Measurements from ENCODE around the gene IQSEC1. TPM values are rescaled to one million over a fixed set of nuclear protein-coding genes. Genes with fewer than 3 reads are reported as not detected.

The IQSEC1 gene
- total RNA-seq, 4 donors from 2014 or later: 56.1 to 99.5 (median 78.2) TPM

- no peak overlapping the region for H3K4me3 ChIP-seq
- DNase-seq (ENCODE audit: extremely low spot score): no peak
- intact Hi-C loops (cut with DNase I): no loop called here
- peaks cover 15 to 87% (median 72%) of the 10 kb centered on the region in 4 donors for H3K36me3 ChIP-seq
- no peaks in the 10 kb centered on the region for H3K9me3 ChIP-seq
- H3K27ac ChIP-seq (replicated peaks in 1 of 4): no peak overlapping the region
- TF ChIP-seq POLR2A (IDR thresholded peaks at IDR 0.05; ENCODE audit: low read depth): no peak
- TF ChIP-seq, protein P1, sequence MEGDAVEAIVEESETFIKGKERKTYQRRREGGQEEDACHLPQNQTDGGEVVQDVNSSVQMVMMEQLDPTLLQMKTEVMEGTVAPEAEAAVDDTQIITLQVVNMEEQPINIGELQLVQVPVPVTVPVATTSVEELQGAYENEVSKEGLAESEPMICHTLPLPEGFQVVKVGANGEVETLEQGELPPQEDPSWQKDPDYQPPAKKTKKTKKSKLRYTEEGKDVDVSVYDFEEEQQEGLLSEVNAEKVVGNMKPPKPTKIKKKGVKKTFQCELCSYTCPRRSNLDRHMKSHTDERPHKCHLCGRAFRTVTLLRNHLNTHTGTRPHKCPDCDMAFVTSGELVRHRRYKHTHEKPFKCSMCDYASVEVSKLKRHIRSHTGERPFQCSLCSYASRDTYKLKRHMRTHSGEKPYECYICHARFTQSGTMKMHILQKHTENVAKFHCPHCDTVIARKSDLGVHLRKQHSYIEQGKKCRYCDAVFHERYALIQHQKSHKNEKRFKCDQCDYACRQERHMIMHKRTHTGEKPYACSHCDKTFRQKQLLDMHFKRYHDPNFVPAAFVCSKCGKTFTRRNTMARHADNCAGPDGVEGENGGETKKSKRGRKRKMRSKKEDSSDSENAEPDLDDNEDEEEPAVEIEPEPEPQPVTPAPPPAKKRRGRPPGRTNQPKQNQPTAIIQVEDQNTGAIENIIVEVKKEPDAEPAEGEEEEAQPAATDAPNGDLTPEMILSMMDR (IDR thresholded peaks at IDR 0.05): no peak
- no peak for TF ChIP-seq POLR2AphosphoS5 (IDR thresholded peaks at IDR 0.05)
- no peak for TF ChIP-seq EP300 (IDR thresholded peaks at IDR 0.05)
- 67% methylated on average over 6 of the region's 6 CpGs for WGBS
- peaks cover 0 to 8% (median 4%) of the 10 kb centered on the region in 4 donors for H3K4me1 ChIP-seq
- no peaks in the 10 kb centered on the region for H3K27me3 ChIP-seq
Observed at GRCh38 chr3:12901623-12902045, 171.6 kb downstream of the IQSEC1 start.

DNA sequence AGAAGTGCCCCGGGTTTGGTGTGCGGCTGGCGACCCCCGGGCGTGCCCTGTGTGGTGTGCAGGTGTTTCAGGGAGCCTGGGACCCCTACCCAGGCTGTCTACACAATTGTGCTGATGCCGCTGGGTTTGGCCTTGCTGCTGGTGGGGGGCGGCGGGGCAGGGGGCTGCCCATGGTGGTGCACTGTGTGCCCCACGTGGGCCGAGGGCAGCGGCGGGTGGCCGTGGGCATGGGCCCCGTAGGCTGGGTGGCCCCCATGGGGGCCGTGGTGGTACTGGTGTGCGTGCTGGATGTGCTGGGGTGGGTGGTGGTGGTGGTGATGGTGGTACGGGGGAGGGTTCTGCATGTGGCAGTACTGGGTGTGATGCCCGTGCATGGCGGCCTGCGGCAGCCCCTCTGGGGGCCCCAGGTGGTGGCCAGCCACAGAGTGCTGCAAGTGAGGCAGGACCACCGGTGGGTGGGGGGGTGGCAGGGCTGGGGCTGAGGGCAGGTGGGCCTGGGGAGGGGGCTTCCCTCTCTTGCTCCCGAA lies 172.3 kb downstream of the IQSEC1 start:
- no peaks in the 10 kb centered on the region for H3K9me3 ChIP-seq
- peaks cover 15 to 80% (median 65%) of the 10 kb centered on the region in 4 donors for H3K36me3 ChIP-seq
- H3K4me3 ChIP-seq: no peak overlapping the region
- H3K4me1 ChIP-seq: peaks cover 5 to 15% (median 7%) of the 10 kb centered on the region in 4 donors
- 91% methylated on average over 17 of the region's 22 CpGs for WGBS
- no peak overlapping the region for H3K27ac ChIP-seq (replicated peaks in 1 of 4)
- TF ChIP-seq, protein P1 (IDR thresholded peaks at IDR 0.05): no peak
- TF ChIP-seq POLR2A (IDR thresholded peaks at IDR 0.05; ENCODE audit: low read depth) (no peak), POLR2AphosphoS5 (IDR thresholded peaks at IDR 0.05) (no peak), EP300 (IDR thresholded peaks at IDR 0.05) (no peak)
- no peaks in the 10 kb centered on the region for H3K27me3 ChIP-seq
- intact Hi-C loops (cut with DNase I): no loop called here
- no peak for DNase-seq (ENCODE audit: extremely low spot score)

- H3K27me3 ChIP-seq: no peaks in the 10 kb centered on the region
- H3K4me3 ChIP-seq: no peak overlapping the region
- peaks cover 17 to 33% (median 25%) of the 10 kb centered on the region in 4 donors for H3K4me1 ChIP-seq
- peaks cover 15 to 62% (median 49%) of the 10 kb centered on the region in 4 donors for H3K36me3 ChIP-seq
- DNase-seq (ENCODE audit: extremely low spot score): no peak
- H3K9me3 ChIP-seq: no peaks in the 10 kb centered on the region
- intact Hi-C loops (cut with DNase I): loop anchor here (5.0 kb wide), 1 partner anchor 93 kb away; no protein-coding TSS in a partner anchor
- TF ChIP-seq POLR2AphosphoS5 (IDR thresholded peaks at IDR 0.05): no peak
- no peak for TF ChIP-seq POLR2A (IDR thresholded peaks at IDR 0.05; ENCODE audit: low read depth)
- TF ChIP-seq EP300 (IDR thresholded peaks at IDR 0.05): no peak
- TF ChIP-seq, protein P1 (IDR thresholded peaks at IDR 0.05): no peak
- 93% methylated on average over 19 of the region's 40 CpGs for WGBS
- no peak overlapping the region for H3K27ac ChIP-seq (replicated peaks in 1 of 4)
Observed at GRCh38 chr3:12898965-12899755, 174.1 kb downstream of the IQSEC1 start.

- no peaks in the 10 kb centered on the region for H3K27me3 ChIP-seq
- intact Hi-C loops (cut with DNase I): loop anchor here (5.0 kb wide), 1 partner anchor 94 kb away; no protein-coding TSS in a partner anchor
- WGBS: 83% methylated on average over 21 of the region's 22 CpGs
Observed at GRCh38 chr3:12898290-12898964, 174.8 kb downstream of the IQSEC1 start.

More at GRCh38 chr3:12898290-12898964, 174.8 kb downstream of the IQSEC1 start:
- Histone ChIP-seq H3K9me3 (no peaks in the 10 kb centered on the region), H3K4me3 (no peak overlapping the region), H3K27ac (replicated peaks in 1 of 4) (no peak overlapping the region), H3K4me1 (peaks cover 23 to 40% (median 33%) of the 10 kb centered on the region in 4 donors), H3K36me3 (peaks cover 15 to 55% (median 45%) of the 10 kb centered on the region in 4 donors)
- DNase-seq (ENCODE audit: extremely low spot score): no peak
- TF ChIP-seq POLR2AphosphoS5 (IDR thresholded peaks at IDR 0.05) (no peak), EP300 (IDR thresholded peaks at IDR 0.05) (no peak), POLR2A (IDR thresholded peaks at IDR 0.05; ENCODE audit: low read depth) (no peak)
- TF ChIP-seq, protein P1 (IDR thresholded peaks at IDR 0.05): no peak
